22Rv1 (cell line): ENCODE results near the gene TMEM106B.

Experiments used
- H3K27ac ChIP-seq: fragments of 450-650 bp; 2 replicates; pipeline ENCODE4 v1.5.1; 2017
- ZFX ChIP-seq: fragments of 450-650 bp; IDR thresholded peaks from 2 replicates; pipeline ENCODE4 v1.6.1; 2017; ENCODE audit warnings: antibody characterized with exemption, borderline replicate concordance
- TF ChIP-seq, protein P1 (sequence below): fragments of 450-650 bp; IDR thresholded peaks from 2 replicates; pipeline ENCODE4 v1.5.1; 2017; ENCODE audit warnings: mild to moderate bottlenecking

TMEM106B gene

DNA sequence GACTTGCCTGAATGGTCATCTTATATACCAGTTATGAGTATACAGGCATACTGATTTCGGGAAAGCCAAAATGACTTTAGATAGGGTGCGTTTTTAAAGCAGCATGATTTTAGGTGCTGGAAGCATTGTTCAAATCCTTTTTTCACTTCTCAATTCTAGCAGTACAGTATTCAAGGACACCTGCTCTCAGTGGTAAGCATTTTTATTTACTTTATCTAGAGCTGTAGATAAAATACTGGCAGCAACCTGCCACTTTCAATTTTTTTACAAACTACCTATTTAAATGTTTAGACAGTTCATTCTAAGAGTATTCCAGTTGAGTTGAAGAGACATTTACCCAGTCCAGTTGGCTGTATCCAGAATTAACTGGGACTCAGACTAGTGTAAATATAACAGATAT is 33.6 kb downstream of the TMEM106B start:
- TF ChIP-seq ZFX = no peak
- TF ChIP-seq, protein P1, sequence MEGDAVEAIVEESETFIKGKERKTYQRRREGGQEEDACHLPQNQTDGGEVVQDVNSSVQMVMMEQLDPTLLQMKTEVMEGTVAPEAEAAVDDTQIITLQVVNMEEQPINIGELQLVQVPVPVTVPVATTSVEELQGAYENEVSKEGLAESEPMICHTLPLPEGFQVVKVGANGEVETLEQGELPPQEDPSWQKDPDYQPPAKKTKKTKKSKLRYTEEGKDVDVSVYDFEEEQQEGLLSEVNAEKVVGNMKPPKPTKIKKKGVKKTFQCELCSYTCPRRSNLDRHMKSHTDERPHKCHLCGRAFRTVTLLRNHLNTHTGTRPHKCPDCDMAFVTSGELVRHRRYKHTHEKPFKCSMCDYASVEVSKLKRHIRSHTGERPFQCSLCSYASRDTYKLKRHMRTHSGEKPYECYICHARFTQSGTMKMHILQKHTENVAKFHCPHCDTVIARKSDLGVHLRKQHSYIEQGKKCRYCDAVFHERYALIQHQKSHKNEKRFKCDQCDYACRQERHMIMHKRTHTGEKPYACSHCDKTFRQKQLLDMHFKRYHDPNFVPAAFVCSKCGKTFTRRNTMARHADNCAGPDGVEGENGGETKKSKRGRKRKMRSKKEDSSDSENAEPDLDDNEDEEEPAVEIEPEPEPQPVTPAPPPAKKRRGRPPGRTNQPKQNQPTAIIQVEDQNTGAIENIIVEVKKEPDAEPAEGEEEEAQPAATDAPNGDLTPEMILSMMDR = no peak
- H3K27ac ChIP-seq = no peak overlapping the region

DNA sequence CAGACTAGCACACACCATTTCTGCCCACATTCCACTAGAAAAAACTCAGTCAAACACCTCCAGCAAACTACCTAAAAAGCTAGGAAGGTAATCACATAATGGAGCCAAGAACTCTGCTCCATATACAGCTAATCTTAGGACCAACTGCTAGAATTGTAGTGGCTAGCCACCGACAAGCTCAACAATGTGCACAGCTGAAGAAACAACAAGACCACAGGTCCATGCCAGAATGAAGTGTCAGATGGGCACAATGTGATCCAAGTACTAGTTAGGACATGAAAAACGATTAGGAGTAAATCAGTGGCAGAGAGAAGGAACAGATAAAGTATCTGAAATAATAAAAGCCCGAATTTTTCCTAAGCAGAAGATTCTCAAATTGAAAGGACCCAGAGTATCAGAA is 38.6 kb downstream of the TMEM106B start:
- H3K27ac ChIP-seq = no peak overlapping the region
- no peak for TF ChIP-seq ZFX
- TF ChIP-seq, protein P1 = no peak

DNA sequence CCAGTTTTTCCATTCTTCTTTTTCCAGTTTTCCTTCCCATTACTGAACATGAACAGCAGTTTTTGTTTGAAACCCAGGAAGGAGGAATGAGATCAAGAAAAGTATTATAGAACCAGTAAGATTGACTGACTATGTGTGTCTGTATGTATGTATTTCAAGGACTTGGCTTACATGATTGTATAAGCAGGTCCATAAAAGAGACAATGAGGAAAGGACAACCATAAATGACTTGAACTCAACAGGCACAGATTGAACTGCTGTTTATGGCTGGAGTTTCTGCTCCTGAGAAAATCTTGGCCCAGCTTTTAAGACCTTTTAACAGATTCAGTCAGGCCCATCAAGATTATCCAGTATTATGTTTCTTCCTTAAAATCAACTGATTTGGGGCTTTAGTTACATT is 39.1 kb downstream of the TMEM106B start:
- no peak for TF ChIP-seq ZFX
- TF ChIP-seq, protein P1 = no peak
- no peak overlapping the region for H3K27ac ChIP-seq

DNA sequence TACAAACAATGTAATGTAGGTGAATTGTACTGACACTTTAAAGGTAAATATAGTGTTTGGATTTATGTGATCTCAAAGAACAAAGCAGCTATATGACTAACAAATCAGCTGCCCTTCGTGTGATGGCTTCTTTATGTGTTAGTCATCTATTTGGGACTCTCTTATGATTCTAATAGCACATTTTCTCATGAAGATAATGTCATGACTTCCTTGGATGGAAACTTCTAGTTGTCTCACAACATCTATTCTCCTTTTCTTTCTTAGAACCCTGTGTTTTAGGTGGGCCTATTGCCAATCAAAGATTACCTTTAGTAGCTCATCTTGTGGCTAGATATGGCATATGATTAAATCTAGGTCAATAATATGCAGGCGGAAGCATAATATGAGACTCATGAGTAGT is 45.0 kb downstream of the TMEM106B start:
- TF ChIP-seq ZFX = no peak
- TF ChIP-seq, protein P1 = no peak

DNA sequence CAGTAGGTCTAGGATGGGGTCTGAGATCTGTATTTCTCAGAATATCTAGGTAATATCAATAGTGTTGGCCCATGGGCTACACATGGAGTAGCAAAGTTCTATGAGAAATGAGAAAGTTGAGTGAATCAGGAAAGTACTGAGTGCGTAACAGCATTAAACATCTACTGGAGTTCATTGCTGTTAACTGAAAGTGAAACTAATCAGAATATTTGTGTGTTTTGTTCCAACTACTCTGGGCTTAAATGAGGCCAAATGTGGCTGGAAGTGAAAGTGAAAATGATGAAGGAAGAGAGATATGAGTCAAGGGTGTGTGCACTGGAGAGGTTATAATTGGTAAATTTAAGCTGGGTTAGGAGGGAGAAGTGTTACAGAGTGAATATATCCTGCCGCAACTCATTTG is 46.5 kb downstream of the TMEM106B start:
- no peak overlapping the region for H3K27ac ChIP-seq
- TF ChIP-seq, protein P1 = no peak
- TF ChIP-seq ZFX = no peak

More for the DNA sequence above, 45.0 kb downstream of the TMEM106B start:
- H3K27ac ChIP-seq = no peak overlapping the region

DNA sequence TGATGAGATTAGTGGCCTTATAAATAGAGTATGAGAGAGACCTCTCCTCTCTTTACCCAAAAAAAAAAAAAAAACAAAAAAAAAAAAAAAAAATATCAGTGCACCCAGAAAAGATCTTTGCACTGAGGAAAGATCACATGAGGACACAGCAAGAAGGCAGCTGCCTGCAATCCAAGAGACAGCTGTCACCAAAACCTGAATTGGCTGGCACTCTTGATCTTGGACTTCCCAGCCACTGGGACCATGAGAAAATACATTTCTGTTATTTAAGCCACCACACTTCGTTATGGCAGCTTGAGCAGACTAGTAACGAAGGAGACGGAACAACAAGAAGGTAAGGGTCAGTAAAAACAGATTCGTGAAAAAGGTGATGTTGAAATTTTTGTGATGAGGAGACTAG is 47.0 kb downstream of the TMEM106B start:
- no peak overlapping the region for H3K27ac ChIP-seq
- TF ChIP-seq, protein P1 = no peak
- no peak for TF ChIP-seq ZFX

DNA sequence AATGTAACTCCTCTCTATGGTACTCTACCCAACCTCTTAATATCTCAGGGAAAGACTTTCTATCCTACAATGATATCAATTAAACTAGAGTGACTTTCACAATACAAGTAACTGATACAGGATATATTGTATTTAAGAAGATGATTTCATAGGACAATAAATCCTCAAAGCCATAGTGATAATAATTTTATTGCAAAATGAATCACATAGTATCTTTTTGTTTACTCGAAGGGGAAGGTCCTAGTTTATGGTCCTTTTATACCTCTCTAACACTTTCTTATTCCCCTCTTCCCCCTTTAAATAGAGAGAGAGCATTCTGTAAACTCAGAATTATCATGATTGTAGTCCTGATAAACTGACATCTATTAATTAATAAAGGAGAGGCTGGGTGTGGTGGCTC is 56.4 kb downstream of the TMEM106B start:
- H3K27ac ChIP-seq = no peak overlapping the region
- TF ChIP-seq ZFX = no peak
- TF ChIP-seq, protein P1 = no peak
